HG02885 (cell line): Measurements from ENCODE around the gene EDNRA.

Experiments
- ATAC-seq: cut with Tn5 transposase; IDR thresholded peaks from one replicate; pipeline ENCODE4 v1.9.1; 2021; ENCODE audit warnings: mild to moderate bottlenecking; ENCODE audit not compliant: unreplicated experiment, poor library complexity

Gene EDNRA

GRCh38 chr4:147535124-147535523 is 54.2 kb downstream of the EDNRA start:
- no peak for ATAC-seq

GRCh38 chr4:147538711-147539110 is 57.8 kb downstream of the EDNRA start:
- no peak for ATAC-seq

GRCh38 chr4:147539959-147540358 is 59.1 kb downstream of the EDNRA start:
- ATAC-seq: no peak

- no peak for ATAC-seq
Observed at GRCh38 chr4:147542229-147542990, 61.5 kb downstream of the EDNRA start.

GRCh38 chr4:147543034-147543433 is 62.1 kb downstream of the EDNRA start:
- no peak for ATAC-seq

GRCh38 chr4:147546349-147546748 is 65.5 kb downstream of the EDNRA start:
- ATAC-seq: no peak

GRCh38 chr4:147547314-147548056 is 66.6 kb downstream of the EDNRA start:
- peak; percentile 44 for ATAC-seq

- ATAC-seq: no peak
Observed at GRCh38 chr4:147548256-147548655, 67.4 kb downstream of the EDNRA start.

GRCh38 chr4:147550626-147551246 is 69.8 kb downstream of the EDNRA start:
- peak; percentile 79 for ATAC-seq

- ATAC-seq: no peak
Observed at GRCh38 chr4:147560625-147561024, 79.7 kb downstream of the EDNRA start.

GRCh38 chr4:147566762-147567161 is 85.9 kb downstream of the EDNRA start:
- no peak for ATAC-seq

- ATAC-seq: no peak
Observed at GRCh38 chr4:147567276-147567675, 86.4 kb downstream of the EDNRA start.

- ATAC-seq: no peak
Observed at GRCh38 chr4:147570616-147571015, 89.7 kb downstream of the EDNRA start.

- no peak for ATAC-seq
Observed at GRCh38 chr4:147571036-147571770, 90.3 kb downstream of the EDNRA start.

- ATAC-seq: no peak
Observed at GRCh38 chr4:147576084-147576483, 95.2 kb downstream of the EDNRA start.

- no peak for ATAC-seq
Observed at GRCh38 chr4:147578051-147578476, 97.2 kb downstream of the EDNRA start.

- no peak for ATAC-seq
Observed at GRCh38 chr4:147578593-147578992, 97.7 kb downstream of the EDNRA start.

GRCh38 chr4:147580396-147580795 is 99.5 kb downstream of the EDNRA start:
- no peak for ATAC-seq

- ATAC-seq: no peak
Observed at GRCh38 chr4:147581606-147582350, 100.9 kb downstream of the EDNRA start.
